Globus pallidus (tissue), 1 donor: Measurements from ENCODE around the gene DESI1.
"Not testable (repeated sequence)": the region's sequence is repeated elsewhere in the genome, so short reads cannot be mapped to it uniquely, and the experiment has no call there.

Experiments used
- DNase-seq: peaks from one replicate; pipeline ENCODE4 v3.0.0-alpha.2; 2015; ENCODE audit warnings: low spot score

DESI1 gene

DNA sequence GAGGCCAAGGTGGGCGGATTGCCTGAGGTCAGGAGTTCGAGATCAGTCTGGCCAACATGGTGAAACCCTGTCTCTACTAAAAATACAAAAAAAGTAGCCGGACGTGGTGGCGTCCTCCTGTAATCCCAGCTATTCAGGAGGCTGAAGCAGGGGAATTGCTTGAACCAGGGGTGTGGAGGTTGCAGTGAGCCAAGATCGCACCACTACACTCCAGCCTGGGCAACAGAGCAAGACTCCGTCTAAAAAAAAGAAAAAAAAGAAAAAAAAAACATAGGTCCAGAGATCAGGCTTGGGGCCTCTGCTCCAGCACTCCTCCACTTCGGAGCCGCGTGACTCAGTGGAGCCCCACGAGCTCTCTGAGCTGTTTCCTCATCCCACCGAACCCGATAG lies 62.6 kb downstream of the DESI1 start:
- not testable (repeated sequence) for DNase-seq

DNA sequence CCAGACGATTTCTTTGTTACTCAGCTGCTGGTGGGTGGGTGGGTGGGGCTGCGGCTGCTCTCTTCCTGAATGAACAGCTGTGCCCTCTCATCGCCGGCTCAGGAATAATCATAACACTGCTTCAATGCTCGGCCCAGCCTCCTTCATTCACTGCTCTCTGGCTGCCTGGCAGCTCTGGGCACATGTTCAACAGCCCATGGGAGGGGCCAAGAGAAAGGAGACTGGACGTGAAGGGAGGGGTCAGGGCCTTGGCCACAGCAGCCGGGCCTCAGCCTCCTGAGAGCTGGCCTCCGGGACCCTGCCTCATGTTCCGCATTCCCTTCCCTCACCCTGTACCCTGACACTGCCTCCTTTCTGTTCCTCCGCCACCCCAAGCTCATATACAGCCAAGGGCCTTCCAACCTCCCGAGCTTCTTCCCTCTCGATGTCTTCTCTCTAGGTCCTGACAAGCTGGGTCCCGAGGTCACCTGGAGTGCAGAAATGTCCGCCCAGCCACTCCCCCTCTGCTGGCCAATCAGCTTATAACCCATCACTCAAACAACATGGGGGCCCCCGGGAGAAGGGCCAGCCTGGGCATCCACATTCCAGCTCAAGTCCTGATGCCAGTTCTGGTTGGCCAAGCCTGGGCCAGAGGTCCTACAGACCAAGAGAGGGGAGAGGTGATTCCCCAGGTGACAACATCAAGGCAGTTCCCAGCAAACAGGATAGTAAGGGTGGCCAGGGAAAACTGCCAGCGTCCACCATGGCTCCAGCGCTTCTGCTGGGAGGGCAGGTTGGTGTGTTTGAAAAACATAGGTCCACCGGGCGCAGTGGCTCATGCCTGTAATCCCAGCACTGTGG lies 63.2 kb downstream of the DESI1 start:
- DNase-seq = peak; percentile 62

DNA sequence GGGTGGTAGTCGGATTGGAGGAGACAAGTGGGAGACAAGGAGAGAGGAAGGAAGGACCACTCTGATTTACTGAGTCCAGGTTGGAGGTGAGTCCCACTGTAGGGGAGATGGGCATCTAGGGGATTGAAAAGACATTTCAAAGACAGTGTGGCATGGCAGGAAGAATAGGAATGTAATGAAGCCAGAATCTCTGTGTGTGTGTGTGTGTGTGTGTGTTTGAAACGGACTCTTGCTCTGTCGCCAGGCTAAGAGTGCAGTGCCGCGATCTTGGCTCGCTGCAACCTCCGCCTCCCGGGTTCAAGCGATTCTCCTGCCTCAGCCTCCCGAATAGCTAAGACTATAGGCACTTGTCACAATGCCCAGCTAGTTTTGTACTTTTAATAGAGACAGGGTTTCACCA lies 64.3 kb downstream of the DESI1 start:
- DNase-seq = no peak

DNA sequence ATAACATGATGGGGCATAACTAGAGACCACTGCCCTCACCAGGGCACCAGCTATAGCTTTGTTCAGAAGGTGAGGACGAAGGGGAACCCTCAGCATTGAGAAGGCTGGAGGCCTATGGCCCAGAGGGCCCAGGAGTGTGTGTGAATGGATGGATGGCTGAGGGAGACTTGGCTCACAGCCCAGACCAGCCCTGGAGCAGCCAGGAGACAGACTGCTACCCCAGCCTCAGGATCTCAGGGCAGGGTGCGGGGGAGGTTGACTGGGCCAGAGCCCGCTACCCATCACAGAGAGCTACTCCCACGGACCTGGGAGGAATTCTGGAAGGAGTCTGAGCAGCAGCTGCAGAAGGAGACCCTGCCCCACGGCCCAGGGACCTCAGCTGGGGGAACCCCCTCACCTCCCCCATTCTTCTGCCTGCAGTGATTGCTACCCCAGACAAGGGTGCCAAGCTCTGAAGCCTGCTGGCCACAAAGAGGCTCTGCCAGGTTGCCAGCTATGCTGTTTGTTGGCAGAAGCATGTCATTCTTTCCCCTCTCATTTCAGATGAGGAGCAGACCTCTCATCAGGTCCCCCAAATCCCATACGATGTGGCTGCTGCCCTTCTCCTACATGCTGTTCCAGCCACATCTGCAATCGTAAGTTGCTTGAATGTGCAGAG lies 65.4 kb downstream of the DESI1 start:
- no peak for DNase-seq

DNA sequence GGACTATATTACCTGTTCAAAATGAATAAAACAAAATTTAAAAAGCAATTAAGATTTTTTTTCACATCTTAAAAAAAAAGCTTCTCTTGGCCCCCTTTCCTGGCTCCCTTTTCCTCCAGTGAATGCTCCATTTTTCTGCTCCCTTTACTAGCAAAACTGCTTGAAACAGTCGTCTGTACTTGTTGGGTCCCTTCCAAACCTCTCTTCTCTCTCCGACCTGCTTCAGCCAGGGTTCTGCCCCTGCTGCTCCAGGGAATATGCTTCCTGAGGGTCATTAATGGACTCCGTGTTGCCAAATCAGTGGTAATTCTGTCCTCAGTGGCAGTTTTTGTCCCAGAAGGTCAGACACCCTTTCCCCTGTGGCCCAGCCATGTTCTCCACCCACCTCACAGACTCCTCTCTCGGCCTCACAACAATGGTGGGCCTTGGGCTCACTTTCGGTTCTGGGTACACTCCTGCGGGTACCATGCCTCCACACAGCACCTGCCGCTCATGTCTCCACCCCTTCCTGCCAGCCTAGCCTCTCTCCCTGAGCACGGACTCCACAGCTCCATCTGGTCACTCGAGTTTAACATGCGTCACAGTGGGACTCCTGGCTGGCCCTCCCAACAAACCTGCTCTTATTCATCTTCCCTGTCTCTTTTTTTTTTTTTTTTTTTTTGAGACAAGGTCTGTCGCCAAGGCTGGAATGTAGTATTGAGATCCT lies 68.8 kb downstream of the DESI1 start:
- no peak for DNase-seq

DNA sequence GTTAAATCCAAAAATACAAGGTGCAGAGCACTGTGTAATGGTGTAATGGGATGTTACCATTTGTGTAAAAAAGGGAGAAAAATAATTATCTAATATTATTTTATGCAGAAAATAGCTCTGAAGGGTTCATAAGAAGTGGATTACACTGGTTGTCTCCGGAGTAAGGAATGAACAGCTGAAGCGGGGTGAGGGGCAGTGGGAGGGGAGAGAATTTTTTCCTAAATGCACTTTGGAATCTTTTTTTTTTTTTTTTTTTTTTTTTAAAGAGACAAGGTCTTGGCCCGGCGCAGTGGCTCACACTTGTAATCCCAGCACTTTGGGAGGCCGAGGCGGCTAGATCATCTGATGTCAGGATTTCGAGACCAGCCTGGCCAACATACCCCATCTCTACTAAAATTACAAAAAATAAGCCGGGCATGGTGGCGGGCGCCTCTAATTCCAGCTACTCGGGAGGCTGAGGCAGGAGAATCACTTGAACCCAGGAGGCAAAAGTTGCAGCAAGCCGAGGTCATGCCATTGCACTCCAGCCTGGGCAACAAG lies 69.8 kb downstream of the DESI1 start:
- no peak for DNase-seq

DNA sequence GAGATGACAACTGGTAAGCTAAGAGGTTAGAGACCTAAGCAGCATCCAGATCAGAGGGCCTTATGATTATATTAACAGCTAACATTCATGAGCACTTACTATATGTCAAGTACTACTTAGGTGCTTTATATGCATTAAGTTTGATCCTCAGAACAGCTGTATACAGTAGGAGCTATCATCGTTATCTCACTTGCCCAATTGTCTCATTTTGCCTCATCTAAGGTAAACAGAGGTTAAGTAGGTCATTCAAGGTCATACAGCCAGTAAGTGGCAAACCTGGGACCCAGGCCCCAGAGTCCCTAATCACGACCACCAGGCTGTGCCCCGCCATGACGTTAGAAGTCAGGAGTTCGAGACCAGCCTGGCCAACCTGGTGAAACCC lies 72.0 kb downstream of the DESI1 start:
- DNase-seq = no peak
